ENCODE data around the gene PPP1R26.
"Not testable (repeated sequence)": the region's sequence is repeated elsewhere in the genome, so short reads cannot be mapped to it uniquely, and the experiment has no call there.

PPP1R26 gene

DNA sequence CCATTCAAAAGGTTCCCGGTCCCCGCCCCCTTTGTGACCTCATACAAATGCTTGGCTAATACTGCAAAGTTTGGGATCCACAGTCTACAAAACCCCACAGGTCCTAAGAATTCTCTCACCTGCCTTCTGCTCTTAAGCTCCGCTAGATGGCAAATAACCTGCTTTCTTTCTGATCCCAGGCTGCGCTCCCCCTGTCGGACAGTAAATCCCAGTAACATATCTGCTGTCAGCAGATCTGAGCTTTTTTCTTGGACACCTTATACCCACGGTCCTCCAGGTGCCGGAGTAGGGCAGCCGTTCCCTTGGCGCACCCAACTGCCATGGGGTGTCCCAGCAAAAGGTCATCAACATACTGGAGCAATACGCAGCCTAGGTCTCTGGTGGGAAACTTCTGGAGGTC lies 39.0 kb upstream of the PPP1R26 start:
- TF ChIP-seq, protein P1, sequence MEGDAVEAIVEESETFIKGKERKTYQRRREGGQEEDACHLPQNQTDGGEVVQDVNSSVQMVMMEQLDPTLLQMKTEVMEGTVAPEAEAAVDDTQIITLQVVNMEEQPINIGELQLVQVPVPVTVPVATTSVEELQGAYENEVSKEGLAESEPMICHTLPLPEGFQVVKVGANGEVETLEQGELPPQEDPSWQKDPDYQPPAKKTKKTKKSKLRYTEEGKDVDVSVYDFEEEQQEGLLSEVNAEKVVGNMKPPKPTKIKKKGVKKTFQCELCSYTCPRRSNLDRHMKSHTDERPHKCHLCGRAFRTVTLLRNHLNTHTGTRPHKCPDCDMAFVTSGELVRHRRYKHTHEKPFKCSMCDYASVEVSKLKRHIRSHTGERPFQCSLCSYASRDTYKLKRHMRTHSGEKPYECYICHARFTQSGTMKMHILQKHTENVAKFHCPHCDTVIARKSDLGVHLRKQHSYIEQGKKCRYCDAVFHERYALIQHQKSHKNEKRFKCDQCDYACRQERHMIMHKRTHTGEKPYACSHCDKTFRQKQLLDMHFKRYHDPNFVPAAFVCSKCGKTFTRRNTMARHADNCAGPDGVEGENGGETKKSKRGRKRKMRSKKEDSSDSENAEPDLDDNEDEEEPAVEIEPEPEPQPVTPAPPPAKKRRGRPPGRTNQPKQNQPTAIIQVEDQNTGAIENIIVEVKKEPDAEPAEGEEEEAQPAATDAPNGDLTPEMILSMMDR (IDR thresholded peaks at IDR 0.05): no peak
- Histone ChIP-seq H3K4me3 (no peak overlapping the region), H3K27ac (no peak overlapping the region), H3K27me3 (peaks cover 0 to 33% of the 10 kb centered on the region in 2 donors), H3K36me3 (no peaks in the 10 kb centered on the region), H3K4me1 (peaks cover 0 to 11% (median 0%) of the 10 kb centered on the region in 4 donors), H3K9me3 (no peaks in the 10 kb centered on the region)
- intact Hi-C loops (cut with DNase I; ENCODE audit: low total_unique reads): no loop called here
- DNase-seq: no peak

DNA sequence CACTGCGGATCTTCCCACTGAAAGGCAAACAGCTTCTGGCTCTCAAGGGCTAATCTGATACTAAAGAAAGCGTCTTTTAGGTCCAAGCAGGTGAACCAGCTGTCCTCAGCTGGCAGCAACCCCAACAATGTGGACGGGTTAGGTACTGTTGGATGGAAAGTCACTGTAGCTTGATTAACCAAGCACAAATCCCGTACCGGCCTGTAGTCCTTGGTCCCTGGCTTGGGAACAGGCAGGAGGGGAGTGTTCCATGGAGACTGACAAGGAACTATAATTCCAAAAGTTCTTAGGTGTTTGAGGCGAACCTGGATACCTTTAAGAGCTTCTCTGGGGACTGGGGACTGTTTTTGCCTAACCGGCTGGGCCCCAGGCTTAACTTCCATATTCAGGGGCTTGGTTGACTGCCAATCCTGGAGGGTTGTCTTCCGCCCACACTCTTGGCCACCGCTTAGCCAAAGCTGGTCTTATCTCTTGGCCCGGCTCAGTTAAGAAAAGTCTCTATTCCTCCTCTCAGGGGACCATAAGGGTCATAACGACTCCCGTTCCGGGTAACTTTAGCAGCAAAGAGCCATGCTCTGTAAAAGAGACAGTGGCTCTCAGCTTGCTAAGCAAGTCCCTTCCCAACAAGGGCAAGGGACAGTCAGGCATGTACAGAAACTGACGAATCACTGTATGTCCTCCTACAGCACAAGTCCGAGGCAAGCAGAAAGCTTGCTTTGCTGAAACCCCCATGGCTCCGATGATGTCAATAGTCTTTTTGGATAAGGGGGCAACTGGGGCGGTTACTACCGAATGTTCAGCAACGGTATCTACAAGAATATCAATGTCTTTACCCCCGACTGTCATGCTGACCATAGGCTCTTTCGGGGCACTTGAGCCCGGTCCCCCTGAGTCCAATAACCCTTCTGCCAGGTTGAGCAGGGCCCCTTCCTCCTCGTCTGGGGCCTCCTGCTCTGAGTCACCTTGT lies 38.2 kb upstream of the PPP1R26 start:
- H3K4me3 ChIP-seq; H3K27ac ChIP-seq; DNase-seq; H3K36me3 ChIP-seq; intact Hi-C loops (cut with DNase I; ENCODE audit: low total_unique reads); H3K9me3 ChIP-seq: not testable (repeated sequence)
- H3K27me3 ChIP-seq: peaks cover 0 to 36% of the 10 kb centered on the region in 2 donors
- H3K4me1 ChIP-seq: peaks cover 0 to 11% (median 0%) of the 10 kb centered on the region in 4 donors

DNA sequence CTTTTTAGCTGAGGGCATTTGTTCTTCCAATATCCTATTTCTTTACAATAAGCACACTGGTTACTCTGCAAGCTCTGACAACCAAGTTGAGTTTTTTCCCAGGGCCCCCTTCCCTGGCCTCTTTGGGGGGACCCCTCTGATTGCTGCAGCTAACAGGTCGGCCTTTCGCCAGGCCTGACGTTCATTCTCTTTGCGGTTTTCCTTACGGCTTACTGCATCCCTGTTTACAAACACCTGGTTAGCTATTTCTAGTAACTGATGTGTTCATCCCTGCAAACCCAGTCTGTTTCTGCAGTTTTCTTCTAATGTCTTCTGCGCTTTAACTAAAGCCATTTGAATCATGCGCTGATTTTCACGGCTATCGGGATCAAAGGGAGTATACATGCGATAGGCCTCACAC lies 37.5 kb upstream of the PPP1R26 start:
- no peak overlapping the region for H3K4me3 ChIP-seq
- H3K4me1 ChIP-seq: peaks cover 0 to 11% (median 0%) of the 10 kb centered on the region in 4 donors
- H3K9me3 ChIP-seq: no peaks in the 10 kb centered on the region
- no peaks in the 10 kb centered on the region for H3K36me3 ChIP-seq
- peaks cover 0 to 36% of the 10 kb centered on the region in 2 donors for H3K27me3 ChIP-seq
- no peak for DNase-seq
- H3K27ac ChIP-seq: no peak overlapping the region
- intact Hi-C loops (cut with DNase I; ENCODE audit: low total_unique reads): no loop called here
- TF ChIP-seq, protein P1 (IDR thresholded peaks at IDR 0.05): no peak

DNA sequence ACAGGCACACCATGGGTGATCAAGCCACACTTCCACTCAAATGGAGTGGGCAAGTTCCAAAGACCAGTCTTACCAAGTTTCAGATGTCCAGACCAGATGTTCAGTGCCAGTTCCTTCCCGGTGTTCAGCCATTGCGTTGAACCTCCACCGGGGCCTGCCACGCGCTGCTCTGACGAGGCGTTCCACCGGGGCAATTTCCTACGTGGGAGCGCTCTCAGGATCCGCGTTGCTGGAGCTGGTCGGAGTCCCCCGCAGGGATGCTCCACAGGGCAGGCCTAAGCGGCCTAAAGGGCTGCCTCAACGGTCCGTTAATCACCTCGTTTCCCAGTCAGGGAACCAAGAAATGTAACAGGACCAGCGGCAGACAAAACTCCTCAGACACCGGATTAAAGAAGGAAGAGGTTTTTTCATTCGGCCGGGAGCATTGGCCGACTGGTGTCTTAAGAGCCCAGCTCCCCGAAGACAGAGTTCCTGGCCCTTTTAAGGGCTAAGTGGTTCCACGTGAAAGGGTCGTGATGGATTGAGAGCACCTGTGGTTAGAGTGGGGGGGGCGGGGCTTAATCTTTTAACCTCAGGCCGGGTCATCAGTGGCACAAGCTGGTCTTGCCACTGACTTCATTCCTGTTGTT lies 35.7 kb upstream of the PPP1R26 start:
- intact Hi-C loops (cut with DNase I; ENCODE audit: low total_unique reads): no loop called here
- Histone ChIP-seq H3K27me3 (peaks cover 0 to 39% of the 10 kb centered on the region in 2 donors), H3K9me3 (no peaks in the 10 kb centered on the region), H3K27ac (no peak overlapping the region), H3K4me3 (no peak overlapping the region), H3K4me1 (peaks cover 0 to 11% (median 0%) of the 10 kb centered on the region in 4 donors), H3K36me3 (no peaks in the 10 kb centered on the region)
- DNase-seq: no peak
- TF ChIP-seq, protein P1 (IDR thresholded peaks at IDR 0.05): no peak

DNA sequence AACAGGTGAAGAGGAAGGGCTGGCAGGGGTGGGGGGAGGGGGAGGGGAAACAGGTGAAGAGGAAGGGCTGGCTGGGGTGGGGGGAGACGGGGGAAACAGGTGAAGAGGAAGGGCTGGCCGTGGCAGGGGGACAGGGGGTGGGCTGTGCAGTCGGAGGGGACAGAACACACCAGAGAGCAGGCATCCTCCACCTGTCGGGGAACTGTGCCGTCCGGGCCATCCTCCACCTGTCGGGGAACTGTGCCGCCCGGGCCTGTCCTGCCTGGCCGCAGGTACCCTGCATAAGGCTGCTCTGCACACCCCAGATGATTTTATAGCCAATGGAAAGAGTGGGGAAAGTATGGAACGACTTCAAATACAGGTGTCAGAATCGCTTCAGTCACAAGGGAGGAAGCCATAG lies 32.5 kb upstream of the PPP1R26 start:
- Histone ChIP-seq H3K9me3 (no peaks in the 10 kb centered on the region), H3K27ac (no peak overlapping the region), H3K36me3 (no peaks in the 10 kb centered on the region), H3K27me3 (peaks cover 0 to 35% of the 10 kb centered on the region in 2 donors), H3K4me3 (no peak overlapping the region), H3K4me1 (no peaks in the 10 kb centered on the region)
- intact Hi-C loops (cut with DNase I; ENCODE audit: low total_unique reads): no loop called here
- TF ChIP-seq, protein P1 (IDR thresholded peaks at IDR 0.05): no peak
- no peak for DNase-seq

DNA sequence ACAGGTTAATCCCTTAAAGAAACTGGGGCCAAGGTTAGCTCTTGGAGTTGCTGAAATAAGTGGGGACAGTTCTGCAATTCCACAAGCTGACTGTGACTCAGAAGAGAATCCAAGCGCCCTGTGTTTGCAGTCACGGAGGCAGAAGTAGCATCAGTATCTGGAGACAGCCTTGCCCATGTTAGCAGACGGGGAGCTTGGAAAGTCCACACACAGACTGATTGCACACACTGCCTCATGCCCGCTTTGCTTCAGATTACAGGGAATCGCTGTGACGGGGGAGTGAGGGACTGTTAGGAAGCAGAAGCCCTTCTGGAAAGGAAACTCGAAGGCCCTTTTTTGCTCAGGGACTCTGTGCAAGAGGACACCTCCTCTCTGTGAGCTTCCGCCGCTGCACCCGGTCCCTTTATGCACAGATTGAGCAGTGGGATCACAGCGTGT lies 30.9 kb upstream of the PPP1R26 start:
- H3K27me3 ChIP-seq: peaks cover 0 to 24% of the 10 kb centered on the region in 2 donors

DNA sequence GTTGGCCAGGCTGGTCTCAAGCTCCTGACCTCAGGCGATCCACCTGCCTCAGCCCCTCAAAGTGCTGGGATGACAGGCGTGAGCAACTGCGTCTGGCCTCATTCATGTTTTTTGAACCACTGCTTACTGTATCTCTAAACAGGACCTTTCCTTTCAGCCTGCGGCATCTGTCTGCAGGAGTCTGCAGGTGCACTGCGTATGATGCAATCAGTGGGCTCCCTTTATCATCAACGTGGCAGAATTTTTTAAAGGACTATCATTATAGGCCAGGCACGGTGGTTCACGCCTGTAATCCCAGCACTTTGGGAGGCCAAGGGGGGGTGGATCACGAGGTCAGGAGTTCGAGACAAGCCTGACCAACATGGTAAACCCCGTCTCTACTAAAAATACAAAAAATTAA lies 30.1 kb upstream of the PPP1R26 start:
- H3K27ac ChIP-seq; H3K4me1 ChIP-seq; DNase-seq; H3K36me3 ChIP-seq; H3K4me3 ChIP-seq; intact Hi-C loops (cut with DNase I; ENCODE audit: low total_unique reads): not testable (repeated sequence)
- Histone ChIP-seq H3K9me3 (peaks cover 0 to 11% (median 6%) of the 10 kb centered on the region in 3 donors), H3K27me3 (peaks cover 0 to 15% of the 10 kb centered on the region in 2 donors)

More for the DNA sequence above, 30.9 kb upstream of the PPP1R26 start:
- Histone ChIP-seq H3K4me3 (no peak overlapping the region), H3K27ac (no peak overlapping the region), H3K36me3 (no peaks in the 10 kb centered on the region), H3K4me1 (no peaks in the 10 kb centered on the region), H3K9me3 (peaks cover 0 to 3% (median under 1%) of the 10 kb centered on the region in 3 donors)
- DNase-seq: no peak
- TF ChIP-seq, protein P1 (IDR thresholded peaks at IDR 0.05): no peak
- intact Hi-C loops (cut with DNase I; ENCODE audit: low total_unique reads): no loop called here
